Activated CD8-positive, alpha-beta memory T cell treated with anti-CD3 and anti-CD28 coated beads, Interleukin-2, amount 50 U/mL, for 1 hour (primary cell): ENCODE measurements around the gene NFIC.
"Not testable (repeated sequence)": the region's sequence is repeated elsewhere in the genome, so short reads cannot be mapped to it uniquely, and the experiment has no call there.

Experiments
- DNase-seq: peaks from one replicate; pipeline ENCODE4 v3.0.0-alpha.2; 2020; ENCODE audit errors: extremely low read depth

The NFIC gene

DNA sequence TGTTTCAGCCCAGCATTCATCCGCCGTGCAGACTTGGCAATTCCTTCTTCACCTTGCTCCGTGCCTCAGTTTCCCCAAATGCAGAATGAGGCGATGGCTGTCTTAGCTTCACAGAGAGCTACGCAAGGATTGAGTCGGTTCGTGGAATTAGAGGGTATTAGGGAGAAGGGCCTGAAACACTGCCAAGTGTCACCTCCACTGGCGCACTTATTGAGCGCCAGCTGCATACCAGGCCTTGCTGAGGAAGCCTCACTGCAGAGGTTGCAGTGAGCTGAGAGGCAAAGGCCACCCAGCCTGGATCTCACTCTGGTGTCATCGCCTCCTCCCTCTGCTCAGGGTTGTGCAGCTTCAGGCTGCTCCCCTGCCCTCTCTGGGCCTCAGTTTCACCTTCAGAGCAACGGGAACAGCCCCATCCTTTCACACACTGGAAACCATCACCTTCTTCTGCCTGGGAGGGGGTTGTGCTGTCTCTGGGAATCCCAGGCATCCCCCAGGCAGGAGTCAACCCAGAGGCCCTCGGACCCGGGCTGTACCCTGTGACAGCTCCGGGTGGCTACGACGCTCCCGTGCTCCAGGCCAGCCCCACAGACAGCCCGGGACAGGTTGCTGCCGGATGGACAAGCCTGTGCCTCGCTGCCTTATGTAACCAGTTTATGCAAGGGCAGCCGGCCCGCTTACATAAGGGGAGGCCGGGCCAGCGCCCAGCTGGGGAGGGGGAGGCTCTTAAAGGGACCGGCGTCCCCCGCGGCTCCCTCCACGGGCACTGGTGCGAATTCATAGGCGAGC lies 31.9 kb downstream of the NFIC start:
- DNase-seq, result no peak

DNA sequence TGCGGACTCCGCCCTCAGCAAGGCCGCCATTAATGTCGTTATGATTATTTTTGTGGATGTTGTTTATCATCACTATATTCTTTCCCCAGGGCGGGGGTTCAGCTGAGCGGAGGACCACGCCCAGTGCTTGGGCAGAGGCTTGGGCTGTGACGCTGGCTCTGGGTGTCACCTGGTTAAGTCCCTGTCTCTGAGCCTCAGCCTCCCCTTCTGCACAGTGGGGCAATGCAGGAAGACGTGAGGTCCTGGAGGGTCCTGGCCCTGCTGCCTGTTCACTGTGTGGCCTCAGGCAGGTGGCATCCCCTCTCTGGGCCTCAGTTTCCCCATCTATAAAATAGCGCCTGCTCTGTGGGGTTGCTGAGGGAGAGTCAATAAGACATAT lies 32.5 kb downstream of the NFIC start:
- no peak for DNase-seq

GRCh38 chr19:3399311-3399710 lies 32.9 kb downstream of the NFIC start:
- not testable (repeated sequence) for DNase-seq

DNA sequence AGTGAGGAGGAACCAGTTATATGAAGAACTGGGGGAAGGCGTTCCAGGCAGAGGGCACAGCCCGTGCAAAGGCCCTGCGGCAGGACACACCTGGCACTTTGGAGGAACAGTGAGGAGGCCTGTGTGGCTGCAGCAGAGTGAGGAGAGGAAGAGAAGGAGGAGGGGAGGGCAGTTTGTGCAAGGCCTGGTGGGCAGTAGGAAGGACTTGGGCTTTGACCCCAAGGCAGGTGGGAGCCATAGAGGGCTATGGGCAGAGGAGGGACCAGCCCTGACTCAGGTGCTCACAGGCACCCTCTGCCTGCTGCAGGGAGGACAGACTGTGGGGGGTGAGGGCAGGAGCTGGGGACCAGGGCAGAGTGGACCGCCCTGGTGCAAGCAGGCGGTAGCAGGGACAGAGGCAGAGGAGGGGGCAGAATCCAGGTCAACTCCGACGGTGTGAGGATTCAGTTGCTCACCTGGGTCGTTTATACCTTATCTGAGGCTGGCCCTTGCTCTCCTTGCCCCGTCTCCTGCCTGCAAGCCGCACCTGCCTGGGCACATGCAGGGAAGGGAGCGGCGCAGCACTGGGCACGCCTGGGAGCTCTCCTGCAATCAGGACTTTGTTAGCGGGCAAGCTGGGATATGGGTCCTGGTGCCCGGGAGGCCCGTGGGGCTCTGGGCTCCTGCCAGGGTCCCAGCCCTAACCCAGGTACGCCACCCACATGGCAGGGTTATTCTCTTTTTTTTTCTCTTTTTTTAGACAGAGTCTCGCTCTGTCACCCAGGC lies 34.8 kb downstream of the NFIC start:
- DNase-seq, result no peak

DNA sequence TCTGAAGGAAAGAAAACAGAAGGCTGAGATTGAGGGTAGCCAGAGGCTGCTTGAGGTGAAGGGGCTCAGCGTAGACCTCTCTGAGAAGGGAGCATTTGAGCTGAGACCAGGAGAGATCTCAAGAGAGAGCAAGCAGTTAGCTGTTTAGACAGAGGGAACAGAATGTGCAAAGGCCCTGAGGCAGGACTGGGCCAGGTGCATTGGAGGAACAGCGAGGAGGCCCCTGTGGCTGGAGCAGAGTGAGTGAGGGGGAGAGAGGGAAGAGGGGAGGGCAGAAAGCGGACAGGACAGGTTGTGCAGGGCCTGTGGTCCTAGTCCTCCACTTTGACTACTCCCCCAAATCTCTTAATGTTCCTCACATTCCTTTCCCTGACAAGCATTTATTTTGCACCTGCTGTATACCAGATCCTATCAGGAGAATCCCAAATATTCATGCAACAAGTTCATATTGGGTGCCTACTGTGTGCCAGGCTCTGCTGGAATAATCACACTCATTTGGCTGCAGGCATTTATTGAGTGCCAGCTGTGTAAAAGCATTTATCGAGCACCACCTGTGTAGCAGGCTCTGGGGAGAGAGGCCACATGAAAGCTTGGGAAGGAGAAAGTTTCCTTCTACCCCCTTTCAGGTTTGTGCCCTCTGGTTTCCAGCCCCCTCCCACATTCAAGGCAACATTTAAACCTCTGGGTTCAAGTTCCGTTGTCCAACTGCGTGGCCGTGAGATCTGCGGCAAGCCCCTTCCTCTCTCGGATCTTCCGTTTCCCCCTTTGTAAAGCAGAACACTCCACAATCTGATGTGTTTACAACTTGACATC lies 36.5 kb downstream of the NFIC start:
- no peak for DNase-seq

GRCh38 chr19:3403489-3404323 lies 37.3 kb downstream of the NFIC start:
- DNase-seq, result no peak

- DNase-seq, result no peak
Measured at GRCh38 chr19:3404324-3405260, 38.2 kb downstream of the NFIC start.

GRCh38 chr19:3405261-3405653 lies 38.9 kb downstream of the NFIC start:
- no peak for DNase-seq

DNA sequence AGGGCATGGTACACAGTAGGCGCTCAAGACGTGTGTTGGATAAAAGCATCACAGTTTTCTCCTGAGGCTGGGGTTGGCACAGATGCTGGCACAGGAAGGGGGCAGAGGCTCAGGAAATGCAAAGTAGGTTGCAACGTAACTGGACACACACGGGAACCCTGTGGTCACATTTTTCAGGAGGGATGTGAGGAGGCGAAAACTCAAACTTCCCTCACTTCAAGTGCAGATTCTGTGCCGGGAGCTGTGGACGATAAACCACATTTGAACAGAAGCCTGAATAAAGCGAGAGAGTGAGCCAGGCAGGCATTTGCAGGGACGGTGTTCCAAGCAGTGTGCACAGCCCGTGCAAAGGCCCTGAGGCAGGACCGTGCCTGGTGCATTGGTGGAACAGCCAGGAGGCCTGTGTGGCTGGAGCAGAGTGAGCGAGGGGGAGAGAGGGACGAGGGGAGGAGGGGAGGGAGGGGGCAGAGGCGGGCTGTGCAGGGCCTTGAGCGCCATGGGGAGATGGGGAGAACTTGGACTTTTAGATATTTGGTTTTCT lies 40.3 kb downstream of the NFIC start:
- no peak for DNase-seq

DNA sequence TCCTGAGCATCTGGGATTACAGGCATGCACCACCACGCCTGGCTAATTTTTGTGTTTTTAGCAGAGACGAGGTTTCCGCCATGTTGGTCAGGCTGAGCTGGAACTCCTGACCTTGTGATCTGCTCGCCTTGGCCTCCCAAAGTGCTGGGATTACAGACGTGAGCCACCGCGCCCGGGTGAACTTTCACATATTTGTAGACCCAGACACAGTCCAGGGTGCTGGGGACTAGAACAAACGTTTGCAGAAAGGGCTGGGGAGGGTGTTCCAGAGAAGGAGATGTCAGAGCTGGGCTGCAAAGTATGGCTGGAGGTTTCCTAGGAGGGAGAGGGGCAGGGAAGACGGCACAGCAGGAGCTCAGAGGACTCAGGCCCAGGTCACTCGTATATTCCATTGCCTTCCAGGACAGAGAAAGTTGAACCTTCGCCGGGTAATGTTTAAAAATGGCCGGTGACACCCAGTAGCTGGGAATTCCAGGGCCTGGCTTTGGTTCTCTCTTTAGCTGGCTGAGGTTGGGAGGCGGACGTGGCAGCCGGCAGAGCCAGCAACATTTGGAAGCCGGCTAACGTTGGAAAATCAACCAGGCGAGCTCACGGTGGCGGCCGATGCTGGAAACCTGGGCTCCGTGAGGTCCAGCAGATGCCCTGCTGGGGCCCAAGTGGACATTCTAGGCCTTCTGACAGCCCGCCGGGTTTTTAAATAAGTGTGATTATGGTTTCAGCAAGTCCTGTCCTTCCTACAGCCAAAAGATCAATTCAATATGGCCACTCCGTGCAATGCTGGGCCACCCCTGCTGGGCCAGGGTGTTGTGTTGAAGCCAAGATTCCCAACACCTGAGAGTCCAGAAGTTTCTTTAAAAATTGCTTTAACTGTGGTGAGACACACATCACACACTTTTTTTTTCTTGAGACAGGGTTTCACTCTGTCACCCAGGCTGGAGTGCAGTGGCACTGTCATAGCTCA lies 41.5 kb downstream of the NFIC start:
- no peak for DNase-seq

- DNase-seq, result no peak
Measured at GRCh38 chr19:3408996-3409345, 42.6 kb downstream of the NFIC start.

- DNase-seq, result no peak
Measured at GRCh38 chr19:3409346-3410064, 43.1 kb downstream of the NFIC start.

GRCh38 chr19:3411636-3412035 lies 45.3 kb downstream of the NFIC start:
- no peak for DNase-seq

DNA sequence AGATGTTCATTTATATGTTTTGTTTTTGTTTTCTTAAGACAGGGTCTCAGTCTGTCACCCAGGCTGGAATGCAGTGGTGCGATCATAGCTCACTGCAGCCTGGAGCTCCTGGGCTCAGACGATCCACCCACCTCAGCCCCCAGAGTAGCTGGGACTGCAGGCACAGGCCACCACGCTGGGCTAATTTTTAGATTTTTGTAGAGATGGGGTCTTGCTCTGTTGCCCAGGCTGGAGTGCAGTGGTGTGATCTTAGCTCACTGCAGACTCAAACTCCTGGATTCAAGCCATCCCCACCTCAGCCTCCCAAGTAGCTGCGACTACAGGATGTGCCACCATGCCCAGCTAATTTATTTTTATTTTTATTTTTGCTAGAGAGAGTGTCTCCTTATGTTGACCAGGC lies 45.7 kb downstream of the NFIC start:
- DNase-seq, result no peak

DNA sequence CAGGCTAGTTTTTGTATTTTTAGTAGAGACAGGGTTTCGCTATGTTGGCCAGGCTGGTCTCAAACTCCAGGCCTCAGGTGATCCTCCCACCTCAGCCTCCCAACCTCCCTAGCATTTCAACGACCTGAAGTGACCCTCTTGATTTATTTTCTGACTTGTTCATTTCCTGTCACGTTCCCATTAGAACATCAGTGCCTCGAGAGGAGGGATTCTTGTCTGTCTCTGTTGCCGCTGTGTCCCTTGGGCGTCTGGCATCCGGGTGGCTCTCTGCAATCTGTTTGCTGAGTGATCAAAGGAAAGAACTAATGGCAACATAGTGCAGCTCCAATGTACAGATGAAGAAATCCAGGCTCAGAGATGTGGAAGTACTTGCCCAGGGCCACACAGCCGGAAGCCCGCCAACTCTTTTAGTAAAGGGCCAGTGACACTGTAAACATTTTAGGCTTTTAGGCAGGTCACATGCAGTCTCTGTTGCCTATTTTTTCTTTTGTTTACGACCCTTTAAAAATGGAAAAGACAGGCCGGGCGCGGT lies 47.5 kb downstream of the NFIC start:
- DNase-seq, result no peak

- no peak for DNase-seq
Measured at GRCh38 chr19:3415695-3416094, 49.3 kb downstream of the NFIC start.

GRCh38 chr19:3420244-3420755 lies 53.9 kb downstream of the NFIC start:
- DNase-seq, result no peak
